ENCODE results near the gene EPS8L3. TPM values are rescaled to one million over a fixed set of nuclear protein-coding genes. Genes with fewer than 3 reads are reported as not detected.

The EPS8L3 gene
- polyA plus RNA-seq, 1 of the 3 experiments (the other 2 are of a cell fraction), result not detected

GRCh38 chr1:109762821-109763645, 690 bp downstream of the EPS8L3 start:
- no peaks in the 10 kb centered on the region for H3K9me3 ChIP-seq
- TF ChIP-seq MEF2A (IDR thresholded peaks at IDR 0.05; ENCODE audit: borderline replicate concordance, low read depth), result no peak
- no peak for TF ChIP-seq TEAD4 (IDR thresholded peaks at IDR 0.05; ENCODE audit: borderline replicate concordance, insufficient read depth)
- TF ChIP-seq EP300 (IDR thresholded peaks at IDR 0.05; ENCODE audit: borderline replicate concordance in 1 of 2, low read depth in 1 of 2, low read length in 1 of 2), result no peak
- TF ChIP-seq ZBTB33 (IDR thresholded peaks at IDR 0.05; ENCODE audit: borderline replicate concordance, low read depth), result no peak
- TF ChIP-seq ELF1 (IDR thresholded peaks at IDR 0.05), result no peak
- no peak for TF ChIP-seq CHD2 (IDR thresholded peaks at IDR 0.05; ENCODE audit: low read length, partially characterized antibody)
- no peak for TF ChIP-seq YY1 (IDR thresholded peaks at IDR 0.05; ENCODE audit: low read depth)
- TF ChIP-seq EZH2phosphoT487 (IDR thresholded peaks at IDR 0.05; ENCODE audit: borderline replicate concordance, low read depth), result no peak
- no peaks in the 10 kb centered on the region for H3K27me3 ChIP-seq (ENCODE audit: insufficient read depth)
- H3K4me2 ChIP-seq, result no peak overlapping the region
- H3F3A ChIP-seq (replicated peaks; ENCODE audit: insufficient read depth), result no peaks in the 10 kb centered on the region
- ChIA-PET POLR2A (no interaction called here), CTCF (interaction anchor here (1.3 to 5.2 kb wide), 4 partner anchors 10 to 231 kb away, joined by 4 to 36 read pairs (median 5); no protein-coding TSS in a partner anchor)
- peak overlapping the region; percentile 17; the same call in 1 of the 2 replicates for H2AFZ ChIP-seq (ENCODE audit: low read depth)
- WGBS (ENCODE audit: low lambda C conversion rate), result 79% methylated on average over 9 of the region's 11 CpGs
- H3K4me1 ChIP-seq (ENCODE audit: control insufficient read depth in 1 of 2, insufficient read depth in 2 of 2, low read depth in 1 of 2, low read length in 1 of 2), result peaks cover 4 to 15% of the 10 kb centered on the region in 2 experiments; a peak in 2 of 4 replicates
- H3K27ac ChIP-seq (ENCODE audit: low read depth in 2 of 2, low read length in 1 of 2), result no peak overlapping the region
- H3K36me3 ChIP-seq (replicated peaks in 1 of 2; ENCODE audit: control insufficient read depth in 1 of 2, insufficient read depth in 2 of 2, low read length in 1 of 2), result no peaks in the 10 kb centered on the region
- no peaks in the 10 kb centered on the region for H3K9me2 ChIP-seq
- H3K79me2 ChIP-seq (ENCODE audit: insufficient read depth), result no peaks in the 10 kb centered on the region
- H3K4me3 ChIP-seq (ENCODE audit: low read depth in 2 of 2, low read length in 1 of 2), result no peak overlapping the region
- no peaks in the 10 kb centered on the region for H4K20me1 ChIP-seq (ENCODE audit: insufficient read depth)
- H3K9ac ChIP-seq, result no peak overlapping the region
- peak; percentile 25 for DNase-seq

- POLR2A ChIA-PET, result no interaction called here
- CTCF ChIA-PET, result interaction anchor here (1.0 to 5.2 kb wide), 4 partner anchors 11 to 230 kb away, joined by 4 to 36 read pairs (median 5); partner anchors contain the start of gene AHCYL1
- H3K9ac ChIP-seq, result no peak overlapping the region
- TF ChIP-seq USF1 (IDR thresholded peaks at IDR 0.05; ENCODE audit: borderline replicate concordance, low read depth) (no peak), JUND (IDR thresholded peaks at IDR 0.05) (no peak), SIN3A (IDR thresholded peaks at IDR 0.05; ENCODE audit: borderline replicate concordance, low read depth, low read length) (no peak), YY1 (IDR thresholded peaks at IDR 0.05; ENCODE audit: low read depth) (no peak), TCF12 (IDR thresholded peaks at IDR 0.05) (no peak), RXRA (IDR thresholded peaks at IDR 0.05; ENCODE audit: borderline replicate concordance, low read depth) (no peak), NRF1 (IDR thresholded peaks at IDR 0.05; ENCODE audit: low read depth, low read length) (no peak), GATA2 (CRISPR knock-in tag; IDR thresholded peaks at IDR 0.05) (no peak), PBX3 (IDR thresholded peaks at IDR 0.05) (no peak), FOXJ3 (CRISPR knock-in tag; IDR thresholded peaks at IDR 0.05) (no peak)
- no peaks in the 10 kb centered on the region for H3F3A ChIP-seq (replicated peaks; ENCODE audit: insufficient read depth)
- no peaks in the 10 kb centered on the region for H4K20me1 ChIP-seq (ENCODE audit: insufficient read depth)
- WGBS (ENCODE audit: low lambda C conversion rate), result 64% methylated on average over 3 of the region's 7 CpGs
- H3K9me3 ChIP-seq, result no peaks in the 10 kb centered on the region
- H3K9me2 ChIP-seq, result no peaks in the 10 kb centered on the region
- no peak for DNase-seq
- H2AFZ ChIP-seq (ENCODE audit: low read depth), result no peak overlapping the region
- H3K4me3 ChIP-seq (ENCODE audit: low read depth in 2 of 2, low read length in 1 of 2), result no peak overlapping the region
- no peaks in the 10 kb centered on the region for H3K79me2 ChIP-seq (ENCODE audit: insufficient read depth)
- peaks cover 4 to 15% of the 10 kb centered on the region in 2 experiments; a peak in 2 of 4 replicates for H3K4me1 ChIP-seq (ENCODE audit: control insufficient read depth in 1 of 2, insufficient read depth in 2 of 2, low read depth in 1 of 2, low read length in 1 of 2)
- H3K4me2 ChIP-seq, result no peak overlapping the region
- H3K36me3 ChIP-seq (replicated peaks in 1 of 2; ENCODE audit: control insufficient read depth in 1 of 2, insufficient read depth in 2 of 2, low read length in 1 of 2), result no peaks in the 10 kb centered on the region
- H3K27ac ChIP-seq (ENCODE audit: low read depth in 2 of 2, low read length in 1 of 2), result no peak overlapping the region
- H3K27me3 ChIP-seq (ENCODE audit: insufficient read depth), result no peaks in the 10 kb centered on the region
These were observed 1.6 kb downstream of the EPS8L3 start for GRCh38 chr1:109762039-109762585.
